K562 (cell line): ENCODE results near the gene ITPR2. TPM values are rescaled to one million over a fixed set of nuclear protein-coding genes. Genes with fewer than 3 reads are reported as not detected.

Experiments used
- ATAC-seq: fragments of 200-7000 bp; cut with Tn5 transposase; 3 replicates; pipeline ENCODE4 v1.9.1; 2020; ENCODE audit warnings: moderate library complexity
- BruUV-seq: library from RNA; stranded (reverse); fragments of 400-500 nt; replicated peaks from 2 replicates; lab custom pipeline; 2021; lab: Mats Ljungman, UMichigan
- CTCF ChIA-PET: fragments of 300-600 bp; formaldehyde crosslinking; extraction: SDS; loops from one replicate; lab custom pipeline; 2021; ENCODE audit warnings: low intra/inter-chr PET ratio; lab: Yijun Ruan, JAX
- POLR2A ChIA-PET: fragments of 300-600, 350-650 bp; sonication (Branson Sonifier 250); formaldehyde crosslinking; extraction: SDS; loops from one replicate; lab custom pipeline; 2021; ENCODE audit warnings: antibody characterized with exemption, inconsistent platforms; lab: Yijun Ruan, JAX
- DNase-seq, 4 experiments: peaks; one replicate each; pipeline versions ENCODE4 v3.0.0 to v3.0.0-alpha.2; 2011 to 2018; ENCODE audit warnings: low spot score in 3 of 4, mixed read lengths in 3 of 4; ENCODE audit errors: extremely low read depth in 1 of 4
- FAIRE-seq: peaks from 2 replicates; lab custom pipeline; 2011; peaks lifted over from hg19 to GRCh38; lab: Jason Lieb, UNC
- H2AFZ ChIP-seq: 2 replicates; pipeline ENCODE4 v1.6.0; 2011; ENCODE audit warnings: low read depth, low read length, control low read depth, inconsistent platforms
- H3K27ac ChIP-seq: fragments of 200-600 bp; 3 replicates; pipeline ENCODE4 v1.8.0; 2011; ENCODE audit warnings: low read depth, mild to moderate bottlenecking, control low read depth, inconsistent platforms, low read length, moderate library complexity, mixed read lengths; ENCODE audit errors: extremely low read depth
- H3K27me3 ChIP-seq, 2 experiments: fragments of 300-600 bp in 1 of 2; 2 replicates in 1 of 2; 3 replicates in 1 of 2; pipeline versions ENCODE4 v1.6.0 to v1.8.0; 2011; ENCODE audit warnings: inconsistent platforms in 2 of 2, low read length in 2 of 2, mild to moderate bottlenecking in 1 of 2, mixed read lengths in 1 of 2, moderate library complexity in 1 of 2; ENCODE audit not compliant: control insufficient read depth in 2 of 2, insufficient read depth in 2 of 2
- H3K36me3 ChIP-seq: fragments of 300-600 bp; 3 replicates; pipeline ENCODE4 v1.8.0; 2011; ENCODE audit warnings: mild to moderate bottlenecking, low read length, inconsistent platforms; ENCODE audit not compliant: control insufficient read depth, insufficient read depth
- H3K4me1 ChIP-seq, 2 experiments: fragments of 200-600 bp in 1 of 2; replicated peaks in 1 of 2; 2 replicates in 1 of 2; 3 replicates in 1 of 2; pipeline versions ENCODE4 v1.5.1 to v1.8.0; 2011; ENCODE audit warnings: inconsistent platforms in 2 of 2, low read length in 2 of 2, mild to moderate bottlenecking in 1 of 2, mixed read lengths in 1 of 2, moderate library complexity in 1 of 2; ENCODE audit not compliant: control insufficient read depth in 2 of 2, insufficient read depth in 2 of 2
- H3K4me2 ChIP-seq: 2 replicates; pipeline ENCODE4 v1.6.1; 2011; ENCODE audit warnings: low read length, control low read depth, inconsistent platforms, mixed read lengths; ENCODE audit not compliant: insufficient read depth
- H3K4me3 ChIP-seq: fragments of 200-600 bp; sonication (generic), shearing (Covaris generic); 2 replicates; pipeline ENCODE4 v1.5.1; 2016; ENCODE audit warnings: control low read depth, inconsistent platforms
- H3K79me2 ChIP-seq: fragments of 200-600 bp; 3 replicates; pipeline ENCODE4 v1.8.0; 2011; ENCODE audit warnings: low read length, inconsistent platforms; ENCODE audit not compliant: control insufficient read depth, insufficient read depth
- H3K9ac ChIP-seq, 2 experiments: 2 replicates each; pipeline versions ENCODE4 v1.6.0 to v1.6.1; 2011; ENCODE audit warnings: low read depth in 2 of 2, low read length in 2 of 2, control low read depth in 1 of 2, inconsistent platforms in 1 of 2, mild to moderate bottlenecking in 1 of 2, mixed read lengths in 1 of 2; ENCODE audit not compliant: insufficient read depth in 1 of 2
- H3K9me1 ChIP-seq: one replicate; pipeline ENCODE4 v1.6.0; 2011; ENCODE audit warnings: inconsistent platforms, mild to moderate bottlenecking, low read length, moderate library complexity; ENCODE audit not compliant: control insufficient read depth, insufficient read depth
- H3K9me3 ChIP-seq: replicated peaks from 2 replicates; pipeline ENCODE4 v1.5.1; 2011; ENCODE audit warnings: low read depth, low read length, inconsistent platforms; ENCODE audit not compliant: control insufficient read depth, insufficient read depth
- H4K20me1 ChIP-seq: replicated peaks from 2 replicates; pipeline ENCODE4 v1.6.1; 2011; ENCODE audit warnings: low read length, inconsistent platforms, mixed read lengths; ENCODE audit not compliant: control insufficient read depth, insufficient read depth
- CEBPB ChIP-seq: fragments of 450-650 bp; IDR thresholded peaks from 2 replicates; pipeline ENCODE4 v1.6.1; 2016; ENCODE audit warnings: missing genetic modification characterization, missing compliant biosample characterization
- CEBPG ChIP-seq, 3 experiments: fragments of 200-800 bp in 1 of 3; sonication (Bioruptor generic) in 1 of 3; sonication (generic) in 1 of 3; formaldehyde crosslinking in 1 of 3; IDR thresholded peaks in 2 of 3; conservative IDR thresholded peaks in 1 of 3; 2 replicates each; pipeline versions ENCODE4 v1.6.1 to v1.8.0; 2016 to 2022; ENCODE audit warnings: missing compliant biosample characterization in 2 of 3, missing genetic modification characterization in 2 of 3, mild to moderate bottlenecking in 1 of 3, missing genetic modification reagents in 1 of 3
- DACH1 ChIP-seq: fragments of 450-650 bp; IDR thresholded peaks from 2 replicates; pipeline ENCODE4 v1.6.1; 2018; ENCODE audit not compliant: partially characterized antibody
- ERF ChIP-seq: fragments of 450-650 bp; formaldehyde crosslinking; IDR thresholded peaks from 2 replicates; pipeline ENCODE4 v1.4.0; 2020; ENCODE audit warnings: mild to moderate bottlenecking, mixed read lengths
- GABPB2 ChIP-seq: fragments of 250-450 bp; sonication (Bioruptor Pico); conservative IDR thresholded peaks from 2 replicates; pipeline ENCODE4 v1.5.1; 2021; ENCODE audit warnings: mild to moderate bottlenecking
- MAFK ChIP-seq: IDR thresholded peaks from 2 replicates; pipeline ENCODE4 v1.6.1; 2011; ENCODE audit warnings: low read length, improper control_type of control experiment
- MEIS2 ChIP-seq: fragments of 450-650 bp; IDR thresholded peaks from 2 replicates; pipeline ENCODE4 v1.6.1; 2014; ENCODE audit warnings: mild to moderate bottlenecking; ENCODE audit not compliant: partially characterized antibody
- MTA2 ChIP-seq: fragments of 450-650 bp; IDR thresholded peaks from 2 replicates; pipeline ENCODE4 v1.6.1; 2016; ENCODE audit warnings: low read depth
- RFX5 ChIP-seq: IDR thresholded peaks from 2 replicates; pipeline ENCODE4 v1.6.1; 2011; ENCODE audit warnings: low read depth, mild to moderate bottlenecking, improper control_type of control experiment, low read length
- SREBF2 ChIP-seq: sonication (generic); formaldehyde crosslinking; IDR thresholded peaks from 2 replicates; pipeline ENCODE4 v1.4.0; 2020; ENCODE audit warnings: mild to moderate bottlenecking, missing genetic modification reagents
- ZKSCAN1 ChIP-seq: fragments of 150-350 bp; IDR thresholded peaks from 2 replicates; pipeline ENCODE4 v1.6.1; 2016; ENCODE audit warnings: low read depth, low read length
- ZNF280B ChIP-seq: fragments of 250-450 bp; sonication (Bioruptor Pico); IDR thresholded peaks from 2 replicates; pipeline ENCODE4 v1.5.1; 2021; ENCODE audit warnings: mild to moderate bottlenecking
- WGBS: fragments of 100-300 bp; shearing (Covaris generic); methylation state at CpG from one replicate; pipeline ENCODE4 v1.1.6; 2016; ENCODE audit warnings: low coverage, mixed read lengths; ENCODE audit not compliant: insufficient coverage; ENCODE audit errors: missing lambda C conversion rate; 5-methylcytosine and 5-hydroxymethylcytosine counted together
- in situ Hi-C: fragments of 300-500 bp; cut with MboI; formaldehyde crosslinking; loops from 4 replicates; pipeline ENCODE4 v1.15.0; 2018; ENCODE audit warnings: inconsistent platforms, mixed read lengths
- intact Hi-C: fragments of 100-400 bp; cut with micrococcal nuclease; formaldehyde crosslinking; loops from 2 replicates; pipeline ENCODE4 v1.14.2; 2022
- polyA plus RNA-seq, 8 experiments: library from polyadenylated mRNA; depleted of rRNA in 4 of 8; stranded (reverse) in 5 of 8; unstranded in 3 of 8; fragments of >200 nt; fragmentation: Nextera tagmentation in 2 of 8; fragmentation: Illumina TruSeq in 1 of 8; extraction: Ambion mirVana in 2 of 8; extraction: Trizol in 1 of 8; gene quantifications; 2 replicates each; pipeline versions ENCODE4 v1.2.1 to v1.2.3, GENCODE V29; 2011 to 2014; ENCODE audit warnings: inconsistent platforms in 1 of 8, missing spikeins in 1 of 8
- total RNA-seq, 7 experiments: library from RNA; depleted of rRNA in 6 of 7; stranded (reverse); fragments of >200 nt in 6 of 7; fragmentation: Illumina TruSeq in 2 of 7; extraction: Trizol in 2 of 7; gene quantifications; 2 replicates each; pipeline versions ENCODE4 v1.2.1 to v1.2.3, GENCODE V29; 2011 to 2021; ENCODE audit warnings: low replicate concordance in 1 of 7
- TF ChIP-seq, protein P1 (sequence below), 2 experiments: IDR thresholded peaks; 2 replicates each; pipeline ENCODE4 v1.6.1; 2011; ENCODE audit warnings: borderline replicate concordance in 1 of 2, control low read depth in 1 of 2, low read depth in 1 of 2, low read length in 1 of 2, mild to moderate bottlenecking in 1 of 2, mixed read lengths in 1 of 2, moderate library complexity in 1 of 2; ENCODE audit not compliant: insufficient read depth in 1 of 2, insufficient read length in 1 of 2, poor library complexity in 1 of 2, severe bottlenecking in 1 of 2; ENCODE audit errors: extremely low read depth in 1 of 2

Gene ITPR2
- total and polyA plus RNA-seq, 9 of the 15 experiments (the other 6 are each of a cell fraction or from before 2014, with no cell fraction given): 0.21 to 3.3 (median 0.95) TPM

DNA sequence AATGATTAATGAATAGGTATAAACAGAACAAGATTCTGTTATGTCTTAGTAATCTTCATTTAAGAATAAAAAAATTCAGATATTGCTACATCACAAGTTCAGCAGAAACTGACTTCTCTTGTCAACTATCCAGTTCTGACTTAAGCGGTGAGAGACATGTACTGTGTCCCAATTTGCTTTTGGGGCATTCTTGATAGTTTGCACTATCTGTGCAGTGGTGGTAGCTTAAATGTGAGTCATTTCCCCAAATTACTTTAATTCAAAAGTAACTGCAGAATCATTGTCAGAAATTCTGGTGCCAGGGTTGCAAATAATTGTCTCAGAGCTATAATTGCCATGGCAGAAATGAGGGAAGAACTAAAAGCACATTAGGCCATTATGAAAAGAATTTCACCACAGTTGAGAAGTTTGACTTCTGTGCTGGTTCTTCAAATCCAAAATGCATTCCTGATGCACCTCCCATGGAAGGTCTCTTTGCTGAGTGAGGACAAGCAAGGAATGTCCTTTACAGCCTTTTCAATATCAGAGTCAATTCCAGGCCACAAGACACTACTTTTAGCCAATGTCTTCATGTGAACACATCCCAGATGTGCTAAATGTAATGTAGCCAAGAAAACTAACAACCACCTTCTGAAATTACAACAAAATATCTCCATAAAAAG is 332.9 kb downstream of the ITPR2 start (continued):
- TF ChIP-seq GABPB2 (CRISPR knock-in tag) (no peak), MAFK (no peak), ZNF280B (no peak), MEIS2 (no peak)

- ATAC-seq: no peak
Observed at GRCh38 chr12:26496170-26496569, 336.8 kb downstream of the ITPR2 start.

More at GRCh38 chr12:26496170-26496569, 336.8 kb downstream of the ITPR2 start:
- TF ChIP-seq RFX5 (no peak), ZKSCAN1 (no peak), DACH1 (no peak), ERF (CRISPR knock-in tag) (no peak), CEBPB (peak; percentile 79), SREBF2 (CRISPR knock-in tag) (no peak), MTA2 (no peak), CEBPG (CRISPR knock-in tag; IDR thresholded peaks at IDR 0.05) (no peak), CEBPG (tag; conservative IDR thresholded peaks at IDR 0.05 in 1 of 2, IDR thresholded peaks at IDR 0.05 in 1 of 2) (peak; percentile 54 to 81; a peak in 3 of 4 replicates)
- TF ChIP-seq, protein P1, sequence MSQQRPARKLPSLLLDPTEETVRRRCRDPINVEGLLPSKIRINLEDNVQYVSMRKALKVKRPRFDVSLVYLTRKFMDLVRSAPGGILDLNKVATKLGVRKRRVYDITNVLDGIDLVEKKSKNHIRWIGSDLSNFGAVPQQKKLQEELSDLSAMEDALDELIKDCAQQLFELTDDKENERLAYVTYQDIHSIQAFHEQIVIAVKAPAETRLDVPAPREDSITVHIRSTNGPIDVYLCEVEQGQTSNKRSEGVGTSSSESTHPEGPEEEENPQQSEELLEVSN (IDR thresholded peaks at IDR 0.05; ENCODE audit: borderline replicate concordance in 1 of 2, extremely low read depth in 1 of 2, insufficient read depth in 1 of 2, insufficient read length in 1 of 2, low read depth in 1 of 2, low read length in 1 of 2, poor library complexity in 1 of 2, severe bottlenecking in 1 of 2): no peak
- FAIRE-seq (no peak), DNase-seq (no peak)
- H3K36me3 ChIP-seq: no peaks in the 10 kb centered on the region
- no TSS peak for BruUV-seq
- H3K9ac ChIP-seq: no peak overlapping the region
- no peak overlapping the region for H3K4me2 ChIP-seq
- H3K79me2 ChIP-seq: no peaks in the 10 kb centered on the region
- no peaks in the 10 kb centered on the region for H3K9me3 ChIP-seq
- WGBS: 0% methylated on average over 1 of the region's 1 CpG
- intact Hi-C loops (no loop called here), in situ Hi-C loops (no loop called here)
- no peaks in the 10 kb centered on the region for H3K27me3 ChIP-seq
- no peak overlapping the region for H3K4me3 ChIP-seq
- ChIA-PET CTCF (no interaction called here), POLR2A (no interaction called here)
- H4K20me1 ChIP-seq: no peaks in the 10 kb centered on the region
- H3K27ac ChIP-seq: no peak overlapping the region
- H2AFZ ChIP-seq: no peak overlapping the region
- no peaks in the 10 kb centered on the region for H3K4me1 ChIP-seq
- H3K9me1 ChIP-seq: no peaks in the 10 kb centered on the region
